Neural cell (in vitro differentiated cells): ENCODE results near the gene VWA8. TPM values are rescaled to one million over a fixed set of nuclear protein-coding genes. Genes with fewer than 3 reads are reported as not detected.

Experiments
- H2AFZ ChIP-seq: fragments of 200-600, 300-800 bp; sonication (generic), shearing (Covaris generic); 2 replicates; pipeline ENCODE4 v1.6.0; 2014; ENCODE audit warnings: low read depth, mild to moderate bottlenecking, antibody characterized with exemption, low read length, moderate library complexity
- H3F3A ChIP-seq: fragments of 200-600 bp; shearing (Covaris generic); 2 replicates; pipeline ENCODE4 v1.6.1; 2016; ENCODE audit warnings: mild to moderate bottlenecking, moderate library complexity, mixed read lengths, antibody characterized with exemption, low read length; ENCODE audit not compliant: insufficient read depth, poor library complexity, severe bottlenecking
- H3K27ac ChIP-seq: fragments of 200-600, 300-800 bp; sonication (generic), shearing (Covaris generic); 2 replicates; pipeline ENCODE4 v1.5.1; 2014; ENCODE audit warnings: mild to moderate bottlenecking, low read length, moderate library complexity
- H3K27me3 ChIP-seq: fragments of 300-800, 200-600 bp; sonication (generic), shearing (Covaris generic); 2 replicates; pipeline ENCODE4 v1.6.0; 2014; ENCODE audit warnings: mild to moderate bottlenecking, low read depth, low read length, moderate library complexity; ENCODE audit not compliant: insufficient read depth
- H3K36me3 ChIP-seq: fragments of 300-800, 200-600 bp; sonication (generic), shearing (Covaris generic); 2 replicates; pipeline ENCODE4 v1.5.1; 2014; ENCODE audit warnings: mild to moderate bottlenecking, antibody characterized with exemption, low read length, moderate library complexity; ENCODE audit not compliant: insufficient read depth
- H3K4me2 ChIP-seq: fragments of 300-800, 200-600 bp; sonication (generic), shearing (Covaris generic); 2 replicates; pipeline ENCODE4 v1.6.0; 2014; ENCODE audit warnings: mild to moderate bottlenecking, low read length
- H3K4me3 ChIP-seq: fragments of 300-800, 200-600 bp; sonication (generic), shearing (Covaris generic); 2 replicates; pipeline ENCODE4 v1.5.1; 2014; ENCODE audit warnings: mild to moderate bottlenecking, low read length, moderate library complexity
- H3K79me2 ChIP-seq: fragments of 200-600 bp; shearing (Covaris generic); replicated peaks from 2 replicates; pipeline ENCODE4 v1.6.0; 2014; ENCODE audit warnings: mild to moderate bottlenecking, low read length, moderate library complexity; ENCODE audit not compliant: insufficient read depth
- H3K9ac ChIP-seq: fragments of 300-800, 200-600 bp; sonication (generic), shearing (Covaris generic); 2 replicates; pipeline ENCODE4 v1.6.1; 2016; ENCODE audit warnings: mild to moderate bottlenecking, low read length, mixed read lengths
- H3K9me2 ChIP-seq: fragments of 200-600 bp; shearing (Covaris generic); 2 replicates; pipeline ENCODE4 v1.6.1; 2016; ENCODE audit warnings: mild to moderate bottlenecking, low read length, mixed read lengths; ENCODE audit not compliant: insufficient read depth
- H3K9me3 ChIP-seq: fragments of 200-600, 300-800 bp; sonication (generic), shearing (Covaris generic); 2 replicates; pipeline ENCODE4 v1.6.1; 2016; ENCODE audit warnings: mild to moderate bottlenecking, mixed run types, low read length, moderate library complexity, mixed read lengths
- H4K20me1 ChIP-seq: fragments of 200-600 bp; shearing (Covaris generic); 2 replicates; pipeline ENCODE4 v1.6.1; 2016; ENCODE audit warnings: mild to moderate bottlenecking, mixed run types; ENCODE audit not compliant: insufficient read depth
- EP300 ChIP-seq: fragments of 450-650 bp; conservative IDR thresholded peaks from 2 replicates; pipeline ENCODE4 v1.6.1; 2014; ENCODE audit warnings: antibody characterized with exemption, mild to moderate bottlenecking, moderate library complexity; ENCODE audit not compliant: poor library complexity, severe bottlenecking
- RAD21 ChIP-seq: fragments of 450-650 bp; conservative IDR thresholded peaks from 2 replicates; pipeline ENCODE4 v1.6.1; 2014; ENCODE audit warnings: antibody characterized with exemption, mild to moderate bottlenecking, moderate library complexity
- SMC3 ChIP-seq: fragments of 450-650 bp; conservative IDR thresholded peaks from 2 replicates; pipeline ENCODE4 v1.6.1; 2014; ENCODE audit warnings: antibody characterized with exemption, mild to moderate bottlenecking, moderate library complexity; ENCODE audit not compliant: poor library complexity
- TAF1 ChIP-seq: IDR thresholded peaks from 2 replicates; pipeline ENCODE4 v1.6.1; 2012; ENCODE audit warnings: low read depth
- polyA plus RNA-seq: library from polyadenylated mRNA; depleted of rRNA; stranded (reverse); fragments of >200 nt; gene quantifications from 2 replicates; pipeline ENCODE4 v1.2.3, GENCODE V29; 2014
- TF ChIP-seq, protein P1 (sequence below): fragments of 450-650 bp; IDR thresholded peaks from 2 replicates; pipeline ENCODE4 v1.5.1; 2014; ENCODE audit warnings: antibody characterized with exemption, mild to moderate bottlenecking, moderate library complexity; ENCODE audit not compliant: poor library complexity, severe bottlenecking
- TF ChIP-seq, protein P2 (sequence below): IDR thresholded peaks from 2 replicates; pipeline ENCODE4 v1.6.1; 2012; ENCODE audit warnings: borderline replicate concordance

The VWA8 gene
- polyA plus RNA-seq, 1 donor from 2014 or later: 3.6 TPM

DNA sequence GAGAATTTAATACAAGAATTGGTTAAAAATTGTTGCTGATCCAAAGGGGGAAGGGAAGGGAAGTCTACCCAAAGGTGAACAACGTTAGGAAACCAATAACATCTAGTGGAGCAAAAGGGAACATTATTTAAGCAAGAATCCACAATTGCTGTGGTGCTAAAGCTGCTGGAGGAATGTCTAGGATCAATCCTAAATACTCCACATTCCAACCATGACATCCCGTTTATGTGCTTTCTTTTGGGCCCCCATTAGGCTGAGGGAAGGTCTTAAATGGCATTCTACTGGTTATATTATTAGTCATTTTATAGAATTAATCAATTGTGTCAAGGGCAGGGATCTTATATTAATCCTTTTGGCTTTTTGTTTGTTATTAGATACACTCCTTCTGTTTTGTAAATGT is 39.9 kb upstream of the VWA8 start:
- no peaks in the 10 kb centered on the region for H3K27me3 ChIP-seq
- H3F3A ChIP-seq: no peaks in the 10 kb centered on the region
- H2AFZ ChIP-seq: no peak overlapping the region
- no peak overlapping the region for H3K4me3 ChIP-seq
- TF ChIP-seq, protein P1, sequence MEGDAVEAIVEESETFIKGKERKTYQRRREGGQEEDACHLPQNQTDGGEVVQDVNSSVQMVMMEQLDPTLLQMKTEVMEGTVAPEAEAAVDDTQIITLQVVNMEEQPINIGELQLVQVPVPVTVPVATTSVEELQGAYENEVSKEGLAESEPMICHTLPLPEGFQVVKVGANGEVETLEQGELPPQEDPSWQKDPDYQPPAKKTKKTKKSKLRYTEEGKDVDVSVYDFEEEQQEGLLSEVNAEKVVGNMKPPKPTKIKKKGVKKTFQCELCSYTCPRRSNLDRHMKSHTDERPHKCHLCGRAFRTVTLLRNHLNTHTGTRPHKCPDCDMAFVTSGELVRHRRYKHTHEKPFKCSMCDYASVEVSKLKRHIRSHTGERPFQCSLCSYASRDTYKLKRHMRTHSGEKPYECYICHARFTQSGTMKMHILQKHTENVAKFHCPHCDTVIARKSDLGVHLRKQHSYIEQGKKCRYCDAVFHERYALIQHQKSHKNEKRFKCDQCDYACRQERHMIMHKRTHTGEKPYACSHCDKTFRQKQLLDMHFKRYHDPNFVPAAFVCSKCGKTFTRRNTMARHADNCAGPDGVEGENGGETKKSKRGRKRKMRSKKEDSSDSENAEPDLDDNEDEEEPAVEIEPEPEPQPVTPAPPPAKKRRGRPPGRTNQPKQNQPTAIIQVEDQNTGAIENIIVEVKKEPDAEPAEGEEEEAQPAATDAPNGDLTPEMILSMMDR: no peak
- TF ChIP-seq, protein P2, sequence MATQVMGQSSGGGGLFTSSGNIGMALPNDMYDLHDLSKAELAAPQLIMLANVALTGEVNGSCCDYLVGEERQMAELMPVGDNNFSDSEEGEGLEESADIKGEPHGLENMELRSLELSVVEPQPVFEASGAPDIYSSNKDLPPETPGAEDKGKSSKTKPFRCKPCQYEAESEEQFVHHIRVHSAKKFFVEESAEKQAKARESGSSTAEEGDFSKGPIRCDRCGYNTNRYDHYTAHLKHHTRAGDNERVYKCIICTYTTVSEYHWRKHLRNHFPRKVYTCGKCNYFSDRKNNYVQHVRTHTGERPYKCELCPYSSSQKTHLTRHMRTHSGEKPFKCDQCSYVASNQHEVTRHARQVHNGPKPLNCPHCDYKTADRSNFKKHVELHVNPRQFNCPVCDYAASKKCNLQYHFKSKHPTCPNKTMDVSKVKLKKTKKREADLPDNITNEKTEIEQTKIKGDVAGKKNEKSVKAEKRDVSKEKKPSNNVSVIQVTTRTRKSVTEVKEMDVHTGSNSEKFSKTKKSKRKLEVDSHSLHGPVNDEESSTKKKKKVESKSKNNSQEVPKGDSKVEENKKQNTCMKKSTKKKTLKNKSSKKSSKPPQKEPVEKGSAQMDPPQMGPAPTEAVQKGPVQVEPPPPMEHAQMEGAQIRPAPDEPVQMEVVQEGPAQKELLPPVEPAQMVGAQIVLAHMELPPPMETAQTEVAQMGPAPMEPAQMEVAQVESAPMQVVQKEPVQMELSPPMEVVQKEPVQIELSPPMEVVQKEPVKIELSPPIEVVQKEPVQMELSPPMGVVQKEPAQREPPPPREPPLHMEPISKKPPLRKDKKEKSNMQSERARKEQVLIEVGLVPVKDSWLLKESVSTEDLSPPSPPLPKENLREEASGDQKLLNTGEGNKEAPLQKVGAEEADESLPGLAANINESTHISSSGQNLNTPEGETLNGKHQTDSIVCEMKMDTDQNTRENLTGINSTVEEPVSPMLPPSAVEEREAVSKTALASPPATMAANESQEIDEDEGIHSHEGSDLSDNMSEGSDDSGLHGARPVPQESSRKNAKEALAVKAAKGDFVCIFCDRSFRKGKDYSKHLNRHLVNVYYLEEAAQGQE: no peak
- TF ChIP-seq EP300: no peak
- no peak overlapping the region for H3K4me2 ChIP-seq
- H3K79me2 ChIP-seq: no peaks in the 10 kb centered on the region
- H3K36me3 ChIP-seq: no peaks in the 10 kb centered on the region
- no peak overlapping the region for H3K27ac ChIP-seq
- no peak overlapping the region for H3K9ac ChIP-seq
- no peaks in the 10 kb centered on the region for H4K20me1 ChIP-seq
- H3K9me3 ChIP-seq: no peaks in the 10 kb centered on the region
- no peaks in the 10 kb centered on the region for H3K9me2 ChIP-seq

DNA sequence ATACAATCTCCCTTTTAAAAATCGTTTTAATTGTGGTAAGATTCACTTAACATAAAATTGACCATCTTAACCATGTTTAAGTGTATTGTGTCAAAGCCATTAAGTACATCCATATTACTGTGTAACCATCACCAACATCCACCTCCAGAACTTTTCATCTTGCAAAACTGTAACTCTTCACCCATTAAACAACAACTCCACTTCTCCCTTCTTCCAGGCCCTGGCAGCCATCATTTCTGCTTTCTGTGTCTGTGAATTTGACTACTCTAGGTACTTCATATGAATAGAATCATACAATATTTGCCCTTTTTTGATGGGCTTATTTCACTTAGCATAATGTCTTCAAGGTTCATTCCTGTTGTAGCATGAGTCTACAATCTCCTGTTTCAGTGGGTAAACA is 36.5 kb upstream of the VWA8 start:
- TF ChIP-seq, protein P2: no peak
- TF ChIP-seq EP300: no peak
- no peak for TF ChIP-seq TAF1
- TF ChIP-seq RAD21: no peak
- TF ChIP-seq SMC3: no peak
- TF ChIP-seq, protein P1: no peak
- Histone ChIP-seq H3K27me3 (no peaks in the 10 kb centered on the region), H3K9me3 (no peaks in the 10 kb centered on the region), H3K27ac (no peak overlapping the region), H3K4me3 (no peak overlapping the region), H3K9ac (no peak overlapping the region), H3K79me2 (no peaks in the 10 kb centered on the region), H3K36me3 (no peaks in the 10 kb centered on the region), H3F3A (no peaks in the 10 kb centered on the region), H3K4me2 (no peak overlapping the region), H2AFZ (no peak overlapping the region), H4K20me1 (no peaks in the 10 kb centered on the region), H3K9me2 (no peaks in the 10 kb centered on the region)
